ENCODE measurements around the gene CRIM1. TPM values are rescaled to one million over a fixed set of nuclear protein-coding genes. Genes with fewer than 3 reads are reported as not detected.

Gene CRIM1
- total RNA-seq, 1 experiment from 2014 or later, result 46.5 TPM

GRCh38 chr2:36404754-36405153, 49.2 kb downstream of the CRIM1 start:
- TF ChIP-seq CTCF (conservative IDR thresholded peaks at IDR 0.05; ENCODE audit: low read depth, low read length) (no peak), EZH2 (IDR thresholded peaks at IDR 0.05; ENCODE audit: borderline replicate concordance, low read depth, low read length, poor library complexity, severe bottlenecking) (no peak)
- DNase-seq (ENCODE audit: low spot score), result no peak
- H3K27me3 ChIP-seq (replicated peaks; ENCODE audit: insufficient read depth, low read depth, low read length, poor library complexity), result no peaks in the 10 kb centered on the region
- no peaks in the 10 kb centered on the region for H3K36me3 ChIP-seq (ENCODE audit: insufficient read depth, low read length, poor library complexity, severe bottlenecking)
- H3K27ac ChIP-seq (ENCODE audit: low read depth, low read length, poor library complexity, severe bottlenecking), result no peak overlapping the region
- ChIA-PET POLR2A (ENCODE audit: low non-redundant PET) (no interaction called here), CTCF (no interaction called here)
- H3K4me3 ChIP-seq (ENCODE audit: low read depth, low read length, poor library complexity, severe bottlenecking), result peak overlapping the region; percentile 14
- no peaks in the 10 kb centered on the region for H3K9me3 ChIP-seq (ENCODE audit: low read depth, low read length, poor library complexity, severe bottlenecking)
- H3K4me1 ChIP-seq (ENCODE audit: insufficient read depth, low read length, poor library complexity, severe bottlenecking), result peaks cover 44% of the 10 kb centered on the region
- BruUV-seq (replicated peaks), result no TSS peak
- intact Hi-C loops (cut with micrococcal nuclease; ENCODE audit: unreplicated experiment), result loop anchor here (2.0 kb wide), 1 partner anchor 52 kb away; no protein-coding TSS in a partner anchor

GRCh38 chr2:36405183-36405582, 49.6 kb downstream of the CRIM1 start:
- TF ChIP-seq EZH2 (IDR thresholded peaks at IDR 0.05; ENCODE audit: borderline replicate concordance, low read depth, low read length, poor library complexity, severe bottlenecking) (no peak), CTCF (conservative IDR thresholded peaks at IDR 0.05; ENCODE audit: low read depth, low read length) (no peak)
- Histone ChIP-seq H3K4me1 (ENCODE audit: insufficient read depth, low read length, poor library complexity, severe bottlenecking) (peaks cover 48% of the 10 kb centered on the region), H3K36me3 (ENCODE audit: insufficient read depth, low read length, poor library complexity, severe bottlenecking) (no peaks in the 10 kb centered on the region), H3K9me3 (ENCODE audit: low read depth, low read length, poor library complexity, severe bottlenecking) (no peaks in the 10 kb centered on the region), H3K27ac (ENCODE audit: low read depth, low read length, poor library complexity, severe bottlenecking) (no peak overlapping the region), H3K4me3 (ENCODE audit: low read depth, low read length, poor library complexity, severe bottlenecking) (no peak overlapping the region), H3K27me3 (replicated peaks; ENCODE audit: insufficient read depth, low read depth, low read length, poor library complexity) (no peaks in the 10 kb centered on the region)
- no peak for DNase-seq (ENCODE audit: low spot score)
- intact Hi-C loops (cut with micrococcal nuclease; ENCODE audit: unreplicated experiment), result loop anchor here (2.0 kb wide), 1 partner anchor 52 kb away; no protein-coding TSS in a partner anchor
- POLR2A ChIA-PET (ENCODE audit: low non-redundant PET), result no interaction called here
- no TSS peak for BruUV-seq (replicated peaks)
- CTCF ChIA-PET, result no interaction called here

- no peaks in the 10 kb centered on the region for H3K36me3 ChIP-seq (ENCODE audit: insufficient read depth, low read length, poor library complexity, severe bottlenecking)
- H3K27me3 ChIP-seq (replicated peaks; ENCODE audit: insufficient read depth, low read depth, low read length, poor library complexity), result no peaks in the 10 kb centered on the region
- no peaks in the 10 kb centered on the region for H3K9me3 ChIP-seq (ENCODE audit: low read depth, low read length, poor library complexity, severe bottlenecking)
- BruUV-seq (replicated peaks), result no TSS peak
- intact Hi-C loops (cut with micrococcal nuclease; ENCODE audit: unreplicated experiment), result no loop called here
- no peak overlapping the region for H3K27ac ChIP-seq (ENCODE audit: low read depth, low read length, poor library complexity, severe bottlenecking)
- no peak overlapping the region for H3K4me3 ChIP-seq (ENCODE audit: low read depth, low read length, poor library complexity, severe bottlenecking)
- ChIA-PET CTCF (no interaction called here), POLR2A (ENCODE audit: low non-redundant PET) (no interaction called here)
- no peak for TF ChIP-seq CTCF (conservative IDR thresholded peaks at IDR 0.05; ENCODE audit: low read depth, low read length)
- TF ChIP-seq EZH2 (IDR thresholded peaks at IDR 0.05; ENCODE audit: borderline replicate concordance, low read depth, low read length, poor library complexity, severe bottlenecking), result no peak
- peaks cover 51% of the 10 kb centered on the region for H3K4me1 ChIP-seq (ENCODE audit: insufficient read depth, low read length, poor library complexity, severe bottlenecking)
- no peak for DNase-seq (ENCODE audit: low spot score)
These were observed 50.7 kb downstream of the CRIM1 start for GRCh38 chr2:36406296-36406695.

All from A673 (cell line).